ENCODE measurements around the gene LGALS7.
"Not testable (repeated sequence)": the region's sequence is repeated elsewhere in the genome, so short reads cannot be mapped to it uniquely, and the experiment has no call there.

DNA sequence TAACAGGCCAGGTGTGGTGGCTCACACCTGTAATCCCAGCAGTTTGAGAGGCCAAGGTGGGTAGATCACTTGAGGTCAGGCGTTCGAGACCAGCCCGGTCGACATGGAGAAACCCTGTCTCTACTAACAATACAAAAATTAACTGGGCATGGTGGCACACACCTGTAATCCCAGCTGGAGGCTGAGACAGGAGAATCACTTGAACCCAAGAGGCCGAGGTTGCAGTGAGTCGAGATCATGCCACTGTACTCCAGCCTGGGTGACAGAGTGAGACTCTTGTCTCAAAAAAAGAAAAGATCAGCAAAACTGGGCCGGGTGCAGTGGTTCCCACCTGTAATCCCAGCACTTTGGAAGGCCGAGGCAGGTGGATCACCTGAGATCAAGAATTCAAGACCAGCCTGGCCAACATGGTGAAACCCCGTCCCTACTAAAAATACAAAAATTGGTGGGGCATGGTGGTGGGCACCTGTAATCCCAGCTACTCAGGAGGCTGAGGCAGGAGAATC, 11.4 kb downstream of the LGALS7 start:
- not testable (repeated sequence) for TF ChIP-seq CTCF, POLR2AphosphoS5, POLR2A (IDR thresholded peaks at IDR 0.05)
